Measurements from ENCODE around the gene POGLUT2.

DNA sequence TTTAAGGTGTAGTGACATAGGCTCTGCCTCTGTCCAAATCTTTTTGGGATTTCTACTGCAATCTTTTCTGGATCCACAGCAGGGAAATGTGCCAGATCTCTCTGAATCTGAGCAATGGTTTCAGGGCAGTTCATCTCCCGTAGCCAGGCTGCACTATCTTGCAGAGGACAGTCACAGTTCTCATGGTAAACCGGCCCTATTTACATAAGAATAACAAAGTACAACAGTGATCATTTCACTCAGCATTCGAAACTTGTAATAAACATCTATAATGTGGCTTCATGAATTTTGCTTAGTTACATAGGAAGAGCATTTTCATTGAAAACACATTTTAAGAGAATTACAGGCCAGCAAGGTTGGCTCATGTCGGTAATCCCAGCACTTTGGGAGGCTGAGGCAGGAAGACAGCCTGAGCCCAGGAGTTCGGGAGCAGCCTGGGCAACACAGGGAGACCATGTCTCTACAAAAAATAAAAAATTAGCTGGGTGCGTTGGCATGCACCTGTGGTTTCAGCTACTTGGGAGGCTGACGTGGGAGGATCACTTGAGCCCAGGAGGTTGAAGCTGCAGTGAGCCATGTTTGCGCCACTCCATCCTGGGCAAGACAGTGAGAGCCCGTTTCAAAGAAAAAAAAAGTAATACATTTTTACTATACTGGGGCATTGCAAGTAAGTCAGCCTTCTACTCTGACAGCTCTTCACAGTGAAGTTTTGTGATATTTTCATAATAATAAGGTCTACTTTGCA is 5.0 kb downstream of the POGLUT2 start:
- TF ChIP-seq POLR2A (IDR thresholded peaks at IDR 0.05; ENCODE audit: low read length) (no peak), GATA1 (IDR thresholded peaks at IDR 0.05; ENCODE audit: low read depth, low read length) (no peak)

Measured in erythroblast (primary cell).